Right atrium auricular region (tissue), 2 donors: Measurements from ENCODE around the gene TNFSF15. TPM values are rescaled to one million over a fixed set of nuclear protein-coding genes. Genes with fewer than 3 reads are reported as not detected.

Experiments used
- DNase-seq: peaks from one replicate; pipeline ENCODE4 v3.0.0-alpha.2; 2019; ENCODE audit warnings: low spot score
- H3K27ac ChIP-seq, 2 donors: fragments of 200-600 bp; sonication (generic); 1 replicate in 1 of 2; 2 replicates in 1 of 2; pipeline ENCODE4 v1.5.1; 2016 to 2019
- H3K27me3 ChIP-seq, 2 donors: fragments of 200-600 bp; sonication (generic); one replicate each; pipeline versions ENCODE4 v1.5.1 to v1.6.0; 2017 to 2019
- H3K36me3 ChIP-seq: fragments of 200-600 bp; sonication (generic); one replicate; pipeline ENCODE4 v1.5.1; 2016
- H3K4me1 ChIP-seq, 2 donors: fragments of 200-600 bp; sonication (generic); one replicate each; pipeline versions ENCODE4 v1.5.1 to v1.6.0; 2017 to 2019
- H3K4me3 ChIP-seq, 2 donors: fragments of 200-600 bp; sonication (generic); 1 replicate in 1 of 2; 2 replicates in 1 of 2; pipeline ENCODE4 v1.5.1; 2017 to 2019; ENCODE audit warnings: mild to moderate bottlenecking in 1 of 2, moderate library complexity in 1 of 2
- H3K9me3 ChIP-seq, 2 donors: fragments of 200-600 bp; sonication (generic); one replicate each; pipeline ENCODE4 v1.5.1; 2019
- CTCF ChIP-seq, 2 donors: fragments of 200-600 bp; sonication (generic); IDR thresholded peaks; one replicate each; pipeline ENCODE4 v1.5.1; 2019; ENCODE audit warnings: antibody characterized with exemption in 2 of 2
- total RNA-seq, 2 donors: library from RNA; depleted of rRNA; stranded (reverse); fragments of >200 nt; gene quantifications; one replicate each; pipeline ENCODE4 v1.1.0, GENCODE V29; 2016

The TNFSF15 gene
- under 1 TPM in 1 of 2 donors, not detected in 1; 0.16 TPM for total RNA-seq

DNA sequence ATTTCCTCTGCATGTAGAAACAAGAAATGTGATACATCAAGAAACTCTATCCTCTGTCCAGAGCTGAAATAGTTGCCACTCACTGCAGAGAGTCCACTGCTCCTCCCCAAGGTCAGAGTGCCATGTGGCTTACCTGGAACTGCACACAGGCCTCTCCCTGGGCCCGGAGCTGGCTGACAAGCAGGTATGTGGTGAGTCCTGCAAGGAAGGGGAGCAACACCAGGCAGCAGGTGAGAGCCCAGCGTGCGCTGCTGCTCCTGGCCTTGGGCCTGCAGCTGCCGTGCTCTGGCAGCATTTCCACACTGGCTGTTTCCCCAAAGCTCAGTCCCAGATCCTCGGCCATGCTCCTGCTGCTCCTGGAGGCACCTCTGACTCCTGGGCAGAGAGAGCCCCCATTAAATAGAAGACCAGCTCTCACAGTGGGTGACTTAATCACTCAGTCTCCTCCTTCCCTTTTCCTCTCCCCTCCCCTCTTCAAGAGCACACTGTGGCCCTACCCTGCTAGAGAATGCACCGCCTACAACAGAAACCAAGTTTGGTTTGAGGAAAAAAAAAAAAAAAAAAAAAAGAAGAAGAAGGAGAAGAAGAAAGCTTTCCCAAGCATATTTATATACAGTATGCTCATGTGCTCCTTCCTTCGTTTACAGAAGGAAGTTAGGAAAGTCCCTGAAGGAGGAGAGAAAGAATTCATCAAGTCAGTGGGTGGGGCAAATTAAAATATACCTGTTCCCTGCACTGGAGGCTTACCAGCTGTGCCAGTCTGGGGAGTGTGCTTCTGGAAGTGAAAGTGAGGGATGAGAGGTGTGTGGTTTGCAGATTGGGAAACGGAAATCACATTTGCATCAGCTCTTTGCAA is at the start of gene TNFSF15:
TSS of gene TNFSF15 (minus strand) at position 370 of the 856 bp plus-strand sequence. CDS start at position 343, 27 bp downstream.
- Histone ChIP-seq H3K4me3 (peak within 1 kb of the TSS in 1 of 2 donors; percentile 9), H3K4me1 (peaks cover 0 to 8% of the 10 kb centered on the region in 2 donors), H3K27ac (no peak within 1 kb of the TSS), H3K9me3 (no peaks in the 10 kb centered on the region), H3K27me3 (no peaks in the 10 kb centered on the region), H3K36me3 (no peaks in the 10 kb centered on the region)
- peak; percentile 52 for DNase-seq
- TF ChIP-seq CTCF (IDR thresholded peaks at IDR 0.05): no peak

DNA sequence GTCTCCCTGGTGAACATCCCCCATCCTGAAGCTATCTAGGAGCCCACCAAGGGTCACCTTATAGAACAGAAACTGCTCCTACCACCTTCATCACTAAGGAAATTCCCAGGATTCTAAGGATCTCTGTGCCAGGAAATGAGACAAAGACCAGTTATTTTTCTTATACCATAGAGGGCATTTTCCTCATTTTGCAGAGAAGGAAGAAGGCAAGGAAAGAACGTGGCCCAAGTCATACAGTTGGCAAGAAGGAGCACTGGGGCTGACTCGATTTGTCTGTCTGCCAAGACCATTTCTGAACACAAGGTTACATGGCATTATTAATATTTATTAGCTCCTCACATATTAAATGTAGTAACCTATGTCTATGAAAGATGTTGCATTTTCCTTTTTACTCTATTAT is 49.6 kb upstream of the TNFSF15 start:
- Histone ChIP-seq H3K9me3 (no peaks in the 10 kb centered on the region), H3K4me3 (no peak overlapping the region), H3K36me3 (no peaks in the 10 kb centered on the region), H3K27me3 (no peaks in the 10 kb centered on the region), H3K4me1 (no peaks in the 10 kb centered on the region), H3K27ac (no peak overlapping the region)
- DNase-seq: no peak
- TF ChIP-seq CTCF (IDR thresholded peaks at IDR 0.05): no peak

DNA sequence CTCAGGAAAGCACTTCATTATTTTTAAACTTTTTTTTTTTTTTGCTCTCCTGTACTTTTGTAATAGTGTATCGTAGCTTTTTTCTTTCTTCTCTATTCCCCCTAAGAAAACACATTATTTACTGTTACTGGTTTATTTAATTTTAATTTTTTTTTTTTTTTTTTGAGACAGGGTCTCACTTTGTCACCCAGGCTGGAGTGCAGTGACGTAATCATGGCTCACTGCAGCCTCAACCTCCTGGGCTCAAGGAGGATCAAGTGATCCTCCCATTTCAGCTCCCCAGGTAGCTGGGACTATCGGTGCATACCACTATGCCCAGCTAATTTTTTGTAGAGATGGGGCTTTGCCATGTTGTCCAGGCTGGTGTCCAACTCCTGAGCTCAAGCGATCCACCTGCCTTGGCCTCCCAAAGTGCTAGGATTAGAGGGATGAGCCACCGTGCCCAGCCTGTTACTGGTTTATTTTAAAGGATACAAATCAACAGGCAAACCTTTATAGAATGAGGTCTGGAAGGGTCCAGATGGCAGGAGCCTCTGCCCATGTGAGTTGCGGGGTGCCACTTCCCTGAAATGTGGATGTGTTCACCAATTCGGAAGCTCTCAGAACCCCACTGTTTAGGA is 49.0 kb upstream of the TNFSF15 start:
- H3K27me3 ChIP-seq: no peaks in the 10 kb centered on the region
- H3K4me3 ChIP-seq: no peak overlapping the region
- no peak for TF ChIP-seq CTCF (IDR thresholded peaks at IDR 0.05)
- no peaks in the 10 kb centered on the region for H3K4me1 ChIP-seq
- DNase-seq: no peak
- H3K9me3 ChIP-seq: no peaks in the 10 kb centered on the region
- H3K27ac ChIP-seq: no peak overlapping the region
- H3K36me3 ChIP-seq: no peaks in the 10 kb centered on the region

DNA sequence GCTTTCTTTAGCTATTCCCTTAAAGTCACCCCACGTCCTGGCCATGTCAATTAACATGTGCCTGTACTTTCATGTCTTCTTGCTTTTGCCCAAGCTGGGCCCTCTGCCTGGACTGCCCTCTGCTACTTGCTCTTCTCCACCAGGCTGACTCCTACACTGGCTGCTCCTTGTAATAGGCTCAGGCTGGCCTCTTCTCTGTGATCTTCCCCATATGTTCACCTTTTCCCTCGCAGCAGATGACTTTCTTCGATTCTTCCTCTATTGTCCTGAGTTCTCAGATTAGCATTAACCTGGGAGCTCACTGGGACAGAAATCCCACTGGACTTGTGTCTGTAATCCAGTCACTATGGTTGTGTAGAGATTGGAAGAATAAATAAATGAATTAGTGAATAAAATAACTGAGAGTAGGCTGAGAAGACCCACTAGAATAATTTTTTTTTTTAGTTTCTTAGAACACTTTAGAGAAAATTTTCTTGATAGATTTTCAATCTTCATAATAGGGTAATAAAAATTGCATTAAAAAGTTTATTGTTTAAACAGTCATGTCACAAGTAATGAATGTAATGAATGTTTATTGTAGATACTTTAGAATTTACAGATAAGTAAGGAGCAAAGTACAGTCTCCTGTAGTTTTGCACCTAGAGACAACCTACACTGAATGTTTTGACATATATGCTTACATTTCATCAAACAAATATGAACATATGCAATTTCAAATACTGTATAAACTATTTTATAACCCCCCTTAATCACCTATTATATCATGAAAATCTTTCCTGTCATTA is 47.4 kb upstream of the TNFSF15 start:
- Histone ChIP-seq H3K4me3 (no peak overlapping the region), H3K27ac (no peak overlapping the region), H3K36me3 (no peaks in the 10 kb centered on the region), H3K9me3 (no peaks in the 10 kb centered on the region), H3K27me3 (no peaks in the 10 kb centered on the region), H3K4me1 (no peaks in the 10 kb centered on the region)
- DNase-seq: no peak
- TF ChIP-seq CTCF (IDR thresholded peaks at IDR 0.05): no peak

GRCh38 chr9:114852050-114852594 is 46.3 kb upstream of the TNFSF15 start:
- no peaks in the 10 kb centered on the region for H3K27me3 ChIP-seq
- H3K9me3 ChIP-seq: no peaks in the 10 kb centered on the region
- H3K4me1 ChIP-seq: no peaks in the 10 kb centered on the region
- TF ChIP-seq CTCF (IDR thresholded peaks at IDR 0.05): no peak
- no peak for DNase-seq
- H3K36me3 ChIP-seq: no peaks in the 10 kb centered on the region
- H3K4me3 ChIP-seq: no peak overlapping the region
- H3K27ac ChIP-seq: no peak overlapping the region
